ENCODE measurements around the gene SLC9A7. TPM values are rescaled to one million over a fixed set of nuclear protein-coding genes. Genes with fewer than 3 reads are reported as not detected.

SLC9A7 gene
- total and polyA plus RNA-seq, 2 of the 13 experiments (the other 11 are each of a cell fraction or from before 2014, with no cell fraction given), result 5.8 to 7.2 TPM

DNA sequence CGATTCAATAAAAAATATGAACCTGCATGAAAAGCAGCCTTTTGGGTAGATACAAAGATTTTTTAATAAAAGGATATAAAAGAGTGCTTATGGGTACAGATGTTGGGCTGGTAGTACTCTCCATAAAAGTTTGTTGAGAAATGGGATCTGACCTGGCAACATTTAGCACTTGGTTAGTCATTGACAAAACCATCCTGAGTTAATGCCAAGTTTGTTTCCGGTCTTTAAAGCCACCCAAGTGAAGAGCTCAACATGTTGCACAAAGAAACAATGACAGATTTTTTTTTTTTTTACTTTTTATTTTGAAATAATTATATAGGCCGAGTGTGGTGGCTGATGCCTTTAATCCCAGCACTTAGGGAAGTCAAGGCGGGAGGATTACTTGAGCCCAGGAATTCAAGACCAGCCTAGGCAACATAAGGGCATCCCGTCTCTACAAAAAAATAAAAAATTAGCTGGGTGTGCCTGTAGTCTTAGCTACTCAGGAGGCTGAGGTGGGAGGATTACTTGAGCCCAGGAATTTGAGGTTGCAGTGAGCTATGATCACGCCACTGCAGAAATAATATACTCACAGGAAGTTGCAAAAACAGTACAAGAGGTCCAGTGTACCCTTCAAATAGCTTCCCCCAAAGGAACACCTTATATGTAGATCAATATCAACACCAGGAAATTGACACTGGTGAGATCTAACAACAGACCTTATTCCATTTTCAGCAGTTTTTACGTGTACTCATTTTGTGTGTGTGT lies 168.8 kb downstream of the SLC9A7 start:
- no peak overlapping the region for H3K4me2 ChIP-seq (ENCODE audit: low read depth, low read length)
- H3K9me3 ChIP-seq (ENCODE audit: low read length), result no peaks in the 10 kb centered on the region
- no peak overlapping the region for H3K27ac ChIP-seq (ENCODE audit: extremely low read length, insufficient read depth, low read length)
- FAIRE-seq, result no peak
- 91% methylated on average over 7 of the region's 7 CpGs for WGBS (ENCODE audit: low lambda C conversion rate)
- no peak overlapping the region for H3K4me3 ChIP-seq (replicated peaks in 1 of 3; ENCODE audit: insufficient read depth in 1 of 3, low read depth in 2 of 3, low read length in 3 of 3)
- H3K27me3 ChIP-seq (ENCODE audit: control insufficient read depth in 1 of 2, insufficient read depth in 2 of 2, low read length in 2 of 2), result no peaks in the 10 kb centered on the region
- intact Hi-C loops (cut with micrococcal nuclease; ENCODE audit: unreplicated experiment) (no loop called here), in situ Hi-C loops (cut with HindIII; ENCODE audit: extremely low pct_ligation_motif_present, low pct_unique_long_range_greater_than_20kb) (no loop called here)
- no peaks in the 10 kb centered on the region for H4K20me1 ChIP-seq (ENCODE audit: insufficient read depth, low read length)
- TF ChIP-seq, protein P1, sequence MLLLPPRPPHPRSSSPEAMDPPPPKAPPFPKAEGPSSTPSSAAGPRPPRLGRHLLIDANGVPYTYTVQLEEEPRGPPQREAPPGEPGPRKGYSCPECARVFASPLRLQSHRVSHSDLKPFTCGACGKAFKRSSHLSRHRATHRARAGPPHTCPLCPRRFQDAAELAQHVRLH (CRISPR knock-in tag; IDR thresholded peaks at IDR 0.05; ENCODE audit: borderline replicate concordance, low read depth), result no peak
- TF ChIP-seq, protein P2, sequence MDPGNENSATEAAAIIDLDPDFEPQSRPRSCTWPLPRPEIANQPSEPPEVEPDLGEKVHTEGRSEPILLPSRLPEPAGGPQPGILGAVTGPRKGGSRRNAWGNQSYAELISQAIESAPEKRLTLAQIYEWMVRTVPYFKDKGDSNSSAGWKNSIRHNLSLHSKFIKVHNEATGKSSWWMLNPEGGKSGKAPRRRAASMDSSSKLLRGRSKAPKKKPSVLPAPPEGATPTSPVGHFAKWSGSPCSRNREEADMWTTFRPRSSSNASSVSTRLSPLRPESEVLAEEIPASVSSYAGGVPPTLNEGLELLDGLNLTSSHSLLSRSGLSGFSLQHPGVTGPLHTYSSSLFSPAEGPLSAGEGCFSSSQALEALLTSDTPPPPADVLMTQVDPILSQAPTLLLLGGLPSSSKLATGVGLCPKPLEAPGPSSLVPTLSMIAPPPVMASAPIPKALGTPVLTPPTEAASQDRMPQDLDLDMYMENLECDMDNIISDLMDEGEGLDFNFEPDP (CRISPR knock-in tag; conservative IDR thresholded peaks at IDR 0.05), result no peak
- TF ChIP-seq, protein P3, sequence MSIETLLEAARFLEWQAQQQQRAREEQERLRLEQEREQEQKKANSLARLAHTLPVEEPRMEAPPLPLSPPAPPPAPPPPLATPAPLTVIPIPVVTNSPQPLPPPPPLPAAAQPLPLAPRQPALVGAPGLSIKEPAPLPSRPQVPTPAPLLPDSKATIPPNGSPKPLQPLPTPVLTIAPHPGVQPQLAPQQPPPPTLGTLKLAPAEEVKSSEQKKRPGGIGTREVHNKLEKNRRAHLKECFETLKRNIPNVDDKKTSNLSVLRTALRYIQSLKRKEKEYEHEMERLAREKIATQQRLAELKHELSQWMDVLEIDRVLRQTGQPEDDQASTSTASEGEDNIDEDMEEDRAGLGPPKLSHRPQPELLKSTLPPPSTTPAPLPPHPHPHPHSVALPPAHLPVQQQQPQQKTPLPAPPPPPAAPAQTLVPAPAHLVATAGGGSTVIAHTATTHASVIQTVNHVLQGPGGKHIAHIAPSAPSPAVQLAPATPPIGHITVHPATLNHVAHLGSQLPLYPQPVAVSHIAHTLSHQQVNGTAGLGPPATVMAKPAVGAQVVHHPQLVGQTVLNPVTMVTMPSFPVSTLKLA (IDR thresholded peaks at IDR 0.05), result no peak
- TF ChIP-seq RFXAP (CRISPR knock-in tag; IDR thresholded peaks at IDR 0.05; ENCODE audit: borderline replicate concordance) (no peak), ZNF75D (CRISPR knock-in tag; IDR thresholded peaks at IDR 0.05; ENCODE audit: borderline replicate concordance) (no peak), GZF1 (CRISPR knock-in tag; IDR thresholded peaks at IDR 0.05) (no peak), KDM1A (CRISPR knock-in tag; IDR thresholded peaks at IDR 0.05) (no peak), ZNF607 (CRISPR knock-in tag; IDR thresholded peaks at IDR 0.05; ENCODE audit: borderline replicate concordance) (no peak), MAFF (IDR thresholded peaks at IDR 0.05; ENCODE audit: low read depth, low read length) (no peak), GABPB1 (CRISPR knock-in tag; IDR thresholded peaks at IDR 0.05) (no peak)
- TF ChIP-seq, protein P4, sequence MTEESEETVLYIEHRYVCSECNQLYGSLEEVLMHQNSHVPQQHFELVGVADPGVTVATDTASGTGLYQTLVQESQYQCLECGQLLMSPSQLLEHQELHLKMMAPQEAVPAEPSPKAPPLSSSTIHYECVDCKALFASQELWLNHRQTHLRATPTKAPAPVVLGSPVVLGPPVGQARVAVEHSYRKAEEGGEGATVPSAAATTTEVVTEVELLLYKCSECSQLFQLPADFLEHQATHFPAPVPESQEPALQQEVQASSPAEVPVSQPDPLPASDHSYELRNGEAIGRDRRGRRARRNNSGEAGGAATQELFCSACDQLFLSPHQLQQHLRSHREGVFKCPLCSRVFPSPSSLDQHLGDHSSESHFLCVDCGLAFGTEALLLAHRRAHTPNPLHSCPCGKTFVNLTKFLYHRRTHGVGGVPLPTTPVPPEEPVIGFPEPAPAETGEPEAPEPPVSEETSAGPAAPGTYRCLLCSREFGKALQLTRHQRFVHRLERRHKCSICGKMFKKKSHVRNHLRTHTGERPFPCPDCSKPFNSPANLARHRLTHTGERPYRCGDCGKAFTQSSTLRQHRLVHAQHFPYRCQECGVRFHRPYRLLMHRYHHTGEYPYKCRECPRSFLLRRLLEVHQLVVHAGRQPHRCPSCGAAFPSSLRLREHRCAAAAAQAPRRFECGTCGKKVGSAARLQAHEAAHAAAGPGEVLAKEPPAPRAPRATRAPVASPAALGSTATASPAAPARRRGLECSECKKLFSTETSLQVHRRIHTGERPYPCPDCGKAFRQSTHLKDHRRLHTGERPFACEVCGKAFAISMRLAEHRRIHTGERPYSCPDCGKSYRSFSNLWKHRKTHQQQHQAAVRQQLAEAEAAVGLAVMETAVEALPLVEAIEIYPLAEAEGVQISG (CRISPR knock-in tag; IDR thresholded peaks at IDR 0.05), result no peak
- TF ChIP-seq, protein P5, sequence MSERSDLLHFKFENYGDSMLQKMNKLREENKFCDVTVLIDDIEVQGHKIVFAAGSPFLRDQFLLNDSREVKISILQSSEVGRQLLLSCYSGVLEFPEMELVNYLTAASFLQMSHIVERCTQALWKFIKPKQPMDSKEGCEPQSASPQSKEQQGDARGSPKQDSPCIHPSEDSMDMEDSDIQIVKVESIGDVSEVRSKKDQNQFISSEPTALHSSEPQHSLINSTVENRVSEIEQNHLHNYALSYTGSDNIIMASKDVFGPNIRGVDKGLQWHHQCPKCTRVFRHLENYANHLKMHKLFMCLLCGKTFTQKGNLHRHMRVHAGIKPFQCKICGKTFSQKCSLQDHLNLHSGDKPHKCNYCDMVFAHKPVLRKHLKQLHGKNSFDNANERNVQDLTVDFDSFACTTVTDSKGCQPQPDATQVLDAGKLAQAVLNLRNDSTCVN (CRISPR knock-in tag; IDR thresholded peaks at IDR 0.05; ENCODE audit: borderline replicate concordance), result no peak
- no peak for DNase-seq (ENCODE audit: low spot score)
- BruUV-seq (replicated peaks), result no TSS peak
- ATAC-seq, result no peak
- no peak overlapping the region for H2AFZ ChIP-seq (ENCODE audit: low read length)
- POLR2A ChIA-PET, result no interaction called here
- CTCF ChIA-PET (ENCODE audit: low intra/inter-chr PET ratio, low total read pairs), result no interaction called here
- H3K79me2 ChIP-seq (ENCODE audit: insufficient read depth, low read length), result no peaks in the 10 kb centered on the region
- peaks cover 0 to 3% of the 10 kb centered on the region in 2 experiments; a peak in 1 of 5 replicates for H3K36me3 ChIP-seq (replicated peaks in 1 of 2; ENCODE audit: control insufficient read depth in 1 of 2, insufficient read depth in 2 of 2, low read length in 2 of 2)
- H3K4me1 ChIP-seq (ENCODE audit: insufficient read depth, low read length), result no peaks in the 10 kb centered on the region
- no peak overlapping the region for H3K9ac ChIP-seq (ENCODE audit: insufficient read depth, low read depth, low read length)

Data from HepG2 (cell line).